Activated CD4-positive, alpha-beta T cell treated with anti-CD3 and anti-CD28 coated beads for 48 hours (primary cell): Measurements from ENCODE around the gene DAAM2.
A peak's percentile ranks its signal among the peaks of the same experiment; 100 is the strongest.

Experiments
- DNase-seq: peaks from one replicate; pipeline ENCODE4 v3.0.0-alpha.2; 2020

Gene DAAM2

DNA sequence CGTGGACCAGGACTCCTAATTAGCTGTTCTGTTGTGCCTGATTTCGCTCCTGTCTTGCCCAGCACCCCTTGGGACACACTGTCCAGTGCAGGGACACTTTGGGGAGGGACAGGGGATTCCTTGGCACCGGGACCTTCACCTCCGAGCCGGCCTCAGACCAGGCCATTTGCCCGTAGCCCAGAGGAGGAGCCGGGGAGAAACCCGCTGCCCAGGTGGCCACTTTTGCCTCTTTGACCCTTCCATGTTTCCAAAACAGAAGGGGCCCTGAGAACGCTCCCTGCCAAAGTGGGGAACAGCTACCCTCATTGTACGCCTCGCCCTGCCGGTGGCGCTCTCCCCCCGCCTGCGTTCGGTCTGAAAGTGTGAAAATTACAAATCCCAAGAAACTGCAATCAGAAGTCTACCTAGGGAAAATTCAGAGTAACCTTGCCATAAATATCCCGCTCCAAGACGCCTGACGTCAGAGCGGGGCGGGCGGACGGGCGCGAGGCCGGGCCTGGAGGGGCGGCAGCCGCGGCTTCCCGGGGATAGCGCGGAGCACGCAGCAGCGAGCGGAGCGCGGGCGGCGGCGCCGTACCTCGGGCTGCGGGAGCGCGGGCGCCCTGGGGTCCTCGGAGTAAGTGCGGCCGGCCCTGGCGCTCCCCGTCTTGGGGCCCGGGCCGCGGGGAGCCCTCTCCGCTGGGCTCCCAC lies at the start of gene DAAM2:
TSS of gene DAAM2 (plus strand) at position 527 of the 690 bp plus-strand sequence. CDS start 63,927 bp downstream, outside the sequence.
- DNase-seq = peak; percentile 4

DNA sequence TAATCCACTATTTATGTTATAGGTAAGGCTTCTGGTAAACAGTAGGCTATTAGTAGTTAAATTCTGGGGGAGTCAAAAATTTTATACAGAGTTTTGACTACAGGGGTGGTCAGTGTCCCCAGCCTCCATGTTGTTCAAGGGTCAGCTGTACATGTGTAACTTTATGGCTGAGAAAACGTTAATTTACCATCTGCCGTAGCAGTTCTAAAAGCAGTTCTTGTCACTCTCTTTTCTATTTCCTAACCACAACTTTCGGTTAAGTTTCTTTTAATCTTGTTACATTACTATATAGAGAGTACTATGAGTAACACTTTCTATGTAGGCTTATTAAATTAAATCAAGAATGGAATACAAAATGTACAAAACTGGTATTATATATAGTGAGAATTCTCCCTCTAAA lies 45.4 kb upstream of the DAAM2 start:
- DNase-seq = no peak

DNA sequence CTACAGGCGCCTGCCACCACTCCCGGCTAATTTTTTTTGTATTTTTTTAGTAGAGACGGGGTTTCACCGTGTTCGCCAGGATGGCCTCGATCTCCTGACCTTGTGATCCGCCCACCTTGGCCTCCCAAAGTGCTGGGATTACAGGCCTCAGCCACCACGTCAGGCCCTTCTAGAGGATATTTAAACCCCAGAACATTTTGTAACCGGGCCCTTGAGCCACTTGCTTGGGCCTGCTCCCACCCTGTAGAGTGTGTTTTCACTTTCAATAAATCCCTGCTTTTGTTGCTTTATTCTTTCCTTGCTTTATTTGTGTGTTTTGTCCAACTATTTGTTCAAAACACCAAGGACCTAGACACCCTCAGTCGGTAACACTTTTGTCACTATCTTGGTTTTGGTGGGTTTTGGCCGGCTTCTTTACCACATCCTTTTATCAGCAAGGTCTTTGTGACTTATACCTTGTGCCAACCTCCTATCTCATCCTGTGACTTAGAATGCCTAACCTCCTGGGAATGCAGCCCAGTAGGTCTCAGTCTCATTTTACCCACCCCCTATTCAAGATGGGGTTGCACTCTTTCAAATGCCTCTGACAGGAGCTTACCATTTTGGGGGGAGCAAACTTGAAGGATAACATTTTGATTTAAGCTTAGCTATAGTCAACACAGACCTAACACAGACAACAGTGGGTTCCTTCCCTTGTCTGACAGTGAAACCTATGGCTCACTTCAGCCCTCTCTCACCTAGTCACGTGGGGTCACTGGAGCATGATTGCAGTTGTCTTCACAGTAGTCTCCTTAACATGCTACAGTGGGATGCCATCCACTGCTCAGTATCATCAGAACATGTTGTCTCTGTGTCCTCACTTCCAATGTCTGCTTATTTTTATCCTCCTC lies 39.1 kb upstream of the DAAM2 start:
- DNase-seq = no peak

DNA sequence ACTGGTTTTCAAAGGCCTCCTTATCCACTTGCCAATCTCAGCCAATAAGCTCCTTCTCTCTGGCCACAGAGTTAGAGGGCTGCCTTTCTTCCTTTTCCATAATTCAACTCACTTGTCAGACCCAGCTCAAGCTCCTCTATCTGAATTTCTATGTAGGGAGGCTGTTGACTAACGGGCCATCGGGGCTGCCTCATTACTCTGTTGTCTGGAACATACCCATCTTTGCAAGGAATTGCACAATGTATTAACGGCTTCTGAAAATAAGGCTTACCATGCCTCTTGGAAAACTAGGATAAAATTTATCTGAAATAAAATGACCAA lies 38.5 kb upstream of the DAAM2 start:
- DNase-seq = no peak

DNA sequence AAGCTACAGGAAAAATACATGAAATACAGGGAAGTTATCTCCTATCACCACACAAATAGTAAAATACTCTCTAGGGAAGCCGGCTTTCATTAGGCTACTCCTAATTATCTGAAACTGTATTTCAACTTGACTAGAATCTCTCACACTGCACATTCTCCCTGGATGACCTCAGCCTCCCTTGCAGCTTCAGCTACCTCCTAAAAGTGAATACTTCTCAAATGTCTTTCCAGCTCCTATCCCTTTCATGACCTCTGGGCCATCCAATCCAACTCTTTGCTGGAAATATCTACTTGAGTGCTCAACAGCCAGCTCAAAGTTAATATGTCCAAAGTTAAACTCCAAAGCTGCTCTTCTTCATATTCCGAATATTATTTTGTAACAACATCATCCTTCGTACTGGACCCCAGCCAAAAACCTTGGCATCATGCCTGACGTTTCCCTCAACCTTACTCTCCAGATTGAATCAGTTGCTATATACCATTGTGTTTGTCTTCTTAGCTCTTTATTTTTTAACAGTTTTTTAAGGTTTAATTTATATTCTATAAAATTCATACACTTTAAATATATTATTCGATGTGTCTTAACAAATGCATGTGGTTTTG lies 37.6 kb upstream of the DAAM2 start:
- no peak for DNase-seq

DNA sequence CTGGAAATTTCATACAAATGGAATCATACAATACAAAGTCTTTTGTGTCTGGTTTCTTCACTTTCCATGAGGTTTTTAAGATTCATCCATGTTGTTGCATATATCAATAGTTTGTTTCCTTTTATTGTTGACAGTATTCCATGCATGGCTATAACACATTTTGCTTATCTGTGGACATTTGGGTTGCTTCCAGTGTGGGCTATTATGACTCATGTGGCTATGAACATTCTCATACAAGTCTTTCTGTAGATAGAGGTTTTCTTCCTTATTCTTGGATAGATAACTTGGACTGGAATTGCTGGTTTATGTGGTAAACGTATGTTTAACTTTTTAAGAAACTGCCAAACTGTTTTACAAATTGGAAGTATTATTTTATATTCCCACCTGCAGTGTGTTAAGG lies 36.9 kb upstream of the DAAM2 start:
- no peak for DNase-seq

DNA sequence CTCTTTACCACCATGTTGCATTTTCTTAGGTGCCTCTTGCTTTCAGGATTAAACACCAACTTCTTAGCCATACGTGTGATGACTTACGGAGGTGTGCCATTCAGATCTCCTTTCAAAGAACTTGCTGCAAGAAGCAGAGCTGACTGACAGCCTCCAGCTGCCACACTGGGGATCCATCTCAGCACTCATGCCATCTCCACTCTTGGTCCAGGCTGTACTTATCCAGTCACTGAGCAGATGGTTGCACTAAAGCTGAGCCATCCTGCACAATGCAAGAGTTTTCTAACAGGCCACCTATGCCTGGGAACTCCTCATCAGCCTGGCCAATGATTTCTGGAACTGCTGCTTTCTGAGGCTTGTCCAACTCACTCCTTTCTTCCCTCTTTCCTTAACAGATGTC lies 35.6 kb upstream of the DAAM2 start:
- DNase-seq = no peak

DNA sequence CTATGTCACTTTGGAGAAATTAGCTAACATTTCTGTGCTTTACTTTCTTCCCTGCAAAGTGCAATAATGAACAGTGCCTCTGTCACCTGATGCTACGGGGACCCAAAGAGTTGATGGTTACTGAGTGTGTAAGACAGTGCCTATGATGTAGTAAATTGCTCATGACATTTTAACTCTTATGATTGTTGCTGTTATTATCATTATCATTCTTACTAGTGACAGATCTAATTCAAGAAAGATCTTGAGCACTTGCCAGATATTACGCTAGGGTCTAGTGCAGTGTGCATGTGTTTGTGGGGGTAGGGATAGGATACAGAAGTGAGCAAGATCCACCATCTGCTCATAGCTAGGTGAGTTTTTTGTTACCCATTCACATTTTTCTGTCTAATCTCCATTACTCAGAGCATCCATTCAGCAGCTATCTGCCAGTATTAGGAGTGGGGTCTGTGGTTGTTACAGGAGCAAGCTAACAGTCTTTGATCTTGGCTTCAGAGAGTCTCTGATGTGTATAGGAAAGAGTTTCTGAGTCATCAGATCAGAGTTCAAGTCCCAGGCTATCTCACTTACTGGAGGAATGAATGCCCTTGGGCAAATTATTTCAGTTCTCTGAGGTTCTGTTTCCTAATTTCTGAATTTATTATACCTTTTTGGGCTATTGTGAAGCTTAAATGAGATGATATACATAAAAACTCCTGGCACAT lies 33.1 kb upstream of the DAAM2 start:
- no peak for DNase-seq

DNA sequence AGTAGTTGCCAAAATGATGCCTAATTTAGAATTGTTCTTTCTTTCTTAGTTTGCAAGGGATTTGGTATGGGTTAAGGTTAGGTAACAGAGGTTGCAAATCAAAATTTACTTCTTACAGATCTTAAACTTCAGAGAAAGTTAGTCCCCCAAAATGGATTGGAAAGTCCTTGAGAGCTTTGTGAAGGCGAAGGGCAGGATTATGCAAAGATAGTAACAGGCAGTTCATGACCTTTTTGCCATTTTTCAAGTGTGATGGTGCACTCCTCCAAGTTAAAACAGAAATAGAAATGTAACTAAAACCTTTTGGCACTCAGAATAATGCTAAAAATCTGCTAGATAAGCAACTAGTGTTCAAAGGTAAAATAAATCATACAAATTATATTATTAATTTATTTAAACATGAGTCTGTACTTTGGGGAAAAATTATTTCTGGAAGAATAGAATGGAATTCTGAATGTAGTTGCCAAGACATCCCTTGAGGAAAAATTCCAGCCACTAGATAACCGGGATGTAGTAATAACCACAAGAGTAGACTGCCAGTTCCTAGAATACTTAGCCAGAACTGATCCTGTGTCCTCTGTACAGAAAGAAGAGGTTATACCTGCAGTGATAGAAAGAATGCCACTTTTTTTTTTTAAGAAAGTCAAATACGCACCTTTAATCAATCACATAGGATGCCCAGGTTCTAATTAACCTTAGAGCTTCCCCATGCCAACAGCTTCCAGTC lies 31.8 kb upstream of the DAAM2 start:
- DNase-seq = no peak

DNA sequence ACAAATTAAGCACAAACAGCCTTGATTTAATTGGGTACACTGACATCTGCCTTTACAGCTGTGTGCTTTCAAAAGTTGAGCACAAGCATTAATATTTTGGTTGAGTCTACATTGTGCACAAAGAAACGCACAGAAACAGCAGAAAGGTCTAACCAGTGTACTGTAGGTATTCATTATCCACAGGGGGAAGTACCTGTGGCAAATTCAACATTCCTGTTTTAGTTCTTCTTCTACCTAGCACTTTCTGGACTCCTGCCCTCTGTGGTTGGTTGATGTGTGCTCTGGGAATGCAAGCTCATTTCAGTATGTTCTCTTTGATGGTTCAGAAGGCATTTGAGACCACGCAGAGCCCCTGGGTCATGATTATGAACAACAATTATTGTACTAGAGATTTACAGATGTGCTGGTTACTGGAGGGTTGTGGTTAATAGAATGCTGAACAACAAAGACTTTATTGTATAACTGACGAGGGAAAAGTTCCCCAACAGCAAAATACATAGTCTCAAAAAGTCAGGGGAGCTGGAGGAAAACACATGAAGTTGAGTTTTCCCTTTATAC lies 26.6 kb upstream of the DAAM2 start:
- no peak for DNase-seq

DNA sequence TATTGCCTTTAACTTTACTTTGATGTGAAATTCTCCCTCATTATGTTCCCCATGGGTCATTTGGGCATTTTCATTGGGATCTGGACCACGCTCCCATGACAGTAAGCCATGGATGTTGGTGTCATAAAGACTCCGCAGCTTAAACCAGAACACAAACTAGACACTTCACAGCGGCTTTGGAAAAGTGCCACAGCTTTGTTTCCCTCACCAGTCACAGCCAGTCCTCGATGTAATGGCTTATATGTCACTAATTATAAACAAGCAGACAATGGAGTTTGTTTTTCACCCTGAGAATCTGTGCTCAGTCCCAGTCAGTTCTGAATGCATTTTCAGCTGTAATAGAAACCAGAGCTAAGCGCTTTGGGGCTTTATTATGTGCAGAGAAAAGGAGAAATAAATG lies 23.2 kb upstream of the DAAM2 start:
- DNase-seq = no peak

DNA sequence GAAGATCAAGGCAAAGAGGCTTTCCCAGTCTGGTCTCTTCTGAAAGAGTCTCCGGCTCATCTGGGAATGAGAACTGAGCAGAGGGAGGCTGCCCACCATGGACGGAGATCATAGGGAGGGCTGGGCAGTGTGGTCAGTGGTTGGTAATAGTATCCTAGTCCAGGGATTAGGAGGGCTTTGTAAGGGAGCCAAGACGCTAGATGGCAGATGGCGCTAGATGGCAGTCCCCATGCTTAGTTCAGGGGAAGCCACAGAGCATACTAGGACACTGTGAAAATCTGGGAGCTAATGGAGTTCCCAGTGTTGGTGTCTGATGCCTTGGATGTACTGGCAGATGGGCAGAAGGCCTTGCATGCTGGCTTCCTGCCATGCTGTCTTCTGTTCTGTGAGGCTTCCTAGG lies 21.7 kb upstream of the DAAM2 start:
- no peak for DNase-seq

DNA sequence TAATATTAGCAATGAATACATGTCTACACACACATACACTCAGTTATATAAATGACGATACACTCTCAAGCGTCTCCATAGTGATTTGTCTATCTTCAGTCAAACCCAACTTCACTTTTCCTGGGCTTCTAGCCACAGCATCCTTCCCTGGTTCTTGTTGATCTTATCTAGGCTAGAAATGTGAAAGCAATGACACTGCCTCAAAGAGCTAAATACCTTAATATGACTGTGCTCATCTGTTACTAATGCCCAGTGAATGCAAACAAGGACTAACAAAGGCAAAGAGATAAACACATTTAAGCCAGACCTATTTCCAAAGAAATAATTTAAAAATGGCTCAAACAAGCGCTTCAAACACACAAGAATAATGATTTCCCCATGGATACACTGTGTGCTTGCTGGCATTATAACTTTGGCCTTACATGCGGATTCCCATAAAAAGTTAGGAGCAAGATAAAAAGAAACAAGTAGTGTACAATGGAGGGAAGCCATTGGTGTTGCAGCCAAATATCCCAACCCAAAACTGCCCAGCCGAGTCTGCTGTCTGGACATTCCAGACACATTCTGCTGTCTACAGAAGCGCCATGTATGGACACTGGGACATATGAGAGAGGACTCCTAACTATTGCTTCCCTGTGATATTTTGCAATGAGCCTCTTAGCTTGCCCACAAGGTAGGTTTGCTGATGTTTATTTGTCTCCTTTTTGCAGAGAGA lies 19.5 kb upstream of the DAAM2 start:
- no peak for DNase-seq

DNA sequence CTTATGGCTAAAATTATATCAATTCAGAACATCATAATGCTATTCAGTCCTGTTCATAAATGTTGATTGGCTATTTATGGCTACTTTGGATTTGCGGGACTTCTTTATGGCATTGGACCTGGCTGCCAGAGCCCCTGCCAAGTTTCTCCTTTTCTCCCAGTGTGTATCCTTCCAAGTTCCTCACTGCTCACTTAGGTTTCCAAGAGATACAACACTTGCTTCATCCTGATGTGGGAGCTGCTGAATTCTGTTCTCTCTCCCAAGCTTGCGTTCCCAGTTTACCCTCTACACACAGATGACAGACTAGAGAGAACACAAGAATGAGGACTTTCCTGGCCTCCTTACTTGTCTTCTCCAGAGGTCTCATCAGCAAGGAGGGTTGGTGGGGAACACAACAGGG lies 18.4 kb upstream of the DAAM2 start:
- no peak for DNase-seq

DNA sequence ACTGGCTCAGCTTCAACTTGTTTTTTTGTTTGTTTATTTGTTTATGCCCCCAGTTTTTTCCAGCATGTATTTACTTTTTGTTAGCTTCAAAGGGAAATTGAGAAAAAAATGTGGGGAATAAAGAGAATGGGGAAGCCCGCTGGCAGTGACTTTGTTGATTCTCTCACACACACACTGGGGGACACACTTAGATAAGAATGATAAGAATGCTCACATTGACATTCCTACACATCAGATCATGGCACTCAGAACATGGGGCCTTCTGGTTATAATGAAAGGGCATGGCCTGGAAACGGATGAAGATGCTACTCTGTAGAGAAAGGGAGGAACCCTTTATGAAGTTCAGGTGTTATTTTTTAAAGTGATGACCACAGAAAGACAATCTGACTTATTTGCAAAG lies 15.6 kb upstream of the DAAM2 start:
- no peak for DNase-seq

DNA sequence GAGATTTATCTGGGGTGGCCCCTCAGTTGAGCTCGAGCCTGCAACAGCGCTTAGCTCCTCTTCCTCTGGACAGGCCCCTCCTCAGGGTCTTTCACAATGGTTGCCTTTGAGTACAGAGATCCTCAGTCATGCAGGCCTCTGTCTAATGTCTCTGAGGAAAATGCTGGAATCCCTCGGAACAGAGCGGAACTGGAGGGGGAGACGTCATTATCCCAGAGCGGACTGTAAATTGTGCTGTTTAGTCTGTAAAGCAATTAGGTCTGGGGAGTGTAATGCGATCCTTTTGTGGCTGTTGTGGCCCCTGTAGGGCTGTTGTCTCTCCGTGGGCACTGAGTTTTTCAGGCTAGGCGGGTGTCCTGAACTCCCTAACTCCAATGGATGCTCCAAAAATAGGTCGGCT lies 15.0 kb upstream of the DAAM2 start:
- no peak for DNase-seq

DNA sequence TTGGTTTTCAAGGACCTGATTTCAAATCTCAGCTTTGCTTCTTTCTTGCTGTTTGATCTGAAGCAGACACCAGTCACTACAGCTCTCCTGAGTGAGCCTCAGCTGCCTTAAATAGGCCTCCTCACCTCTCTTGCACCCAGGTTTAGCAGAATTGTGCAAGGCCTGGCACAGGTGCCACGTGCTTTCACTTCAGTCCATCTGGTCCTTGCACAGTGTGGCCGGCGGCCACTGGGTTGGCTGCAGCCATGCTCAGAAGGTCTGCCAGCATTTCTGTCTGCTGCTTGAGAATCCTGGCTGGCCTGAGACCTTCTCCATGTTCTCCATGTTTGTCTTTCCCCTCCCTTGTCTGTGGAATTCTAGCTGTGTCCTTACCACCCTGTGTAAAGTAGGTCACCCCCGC lies 14.5 kb upstream of the DAAM2 start:
- DNase-seq = no peak

DNA sequence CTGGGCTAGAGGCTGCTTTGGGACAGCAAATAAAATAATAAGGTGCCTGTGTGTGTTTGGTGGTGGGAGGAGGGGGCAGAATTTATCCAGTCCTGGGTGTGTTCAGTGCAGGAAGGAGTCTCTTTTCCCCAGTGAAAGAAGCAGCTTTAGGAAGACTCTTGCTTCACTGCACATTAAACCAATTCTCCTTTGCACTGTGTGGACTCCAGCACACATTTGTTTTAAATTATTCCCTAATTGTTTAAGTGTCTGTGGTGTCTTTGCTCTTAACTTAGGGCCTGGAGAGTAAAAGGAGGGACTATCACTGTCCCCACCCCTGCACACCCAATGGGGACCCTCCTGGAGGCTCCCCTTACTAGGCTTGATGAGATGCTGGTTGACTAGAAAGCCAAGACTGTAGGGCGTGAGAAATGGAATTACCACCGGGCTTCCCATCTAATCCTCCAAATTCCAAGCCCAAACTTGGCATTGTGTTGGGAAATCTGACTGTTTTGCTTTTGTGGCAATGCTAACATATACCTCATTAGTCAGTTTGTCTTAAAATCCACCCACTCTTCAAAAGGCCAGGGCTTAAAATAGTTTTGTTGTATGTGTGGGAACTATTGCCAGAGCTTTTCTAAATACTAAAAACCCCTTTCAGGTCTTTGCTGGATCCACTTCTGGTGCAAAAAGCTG lies 13.5 kb upstream of the DAAM2 start:
- DNase-seq = no peak

DNA sequence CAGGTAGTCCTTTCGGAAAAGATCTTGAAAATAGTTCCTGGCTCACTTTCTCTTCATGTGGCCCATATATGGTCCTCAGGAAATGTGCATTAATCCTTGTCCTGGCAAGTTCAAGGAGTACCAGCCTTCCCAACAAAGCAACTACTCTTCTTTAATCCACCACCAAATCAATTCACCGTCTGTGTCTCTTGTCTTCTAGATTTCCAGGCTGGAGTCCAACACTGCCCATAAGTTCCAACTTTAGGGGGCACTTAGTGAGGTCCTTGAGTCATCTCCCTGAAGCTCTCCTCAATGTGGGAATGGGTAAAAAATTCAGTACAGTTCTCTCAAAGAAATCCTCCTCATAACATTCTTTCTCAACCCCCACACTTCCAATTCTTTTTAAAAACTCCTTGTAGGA lies 6.9 kb upstream of the DAAM2 start:
- DNase-seq = no peak

DNA sequence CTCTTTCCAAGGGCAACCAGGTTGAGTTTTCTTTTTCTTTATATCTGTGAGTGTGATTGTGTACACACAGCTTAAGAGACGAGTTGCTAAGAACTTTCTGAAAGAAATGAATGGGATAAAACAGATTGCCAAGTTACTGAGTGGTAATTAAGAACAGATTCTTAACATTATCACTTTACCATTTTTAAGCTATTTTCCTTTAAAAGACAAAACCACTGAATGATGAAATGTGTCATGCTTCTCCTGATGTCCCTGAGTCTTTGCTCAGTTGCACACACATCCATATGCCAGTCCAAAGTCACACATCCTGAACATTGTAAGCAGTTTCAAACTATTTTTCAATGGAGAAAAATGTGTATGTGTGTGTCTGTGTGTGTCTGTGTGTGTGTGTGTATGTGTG lies 5.5 kb upstream of the DAAM2 start:
- no peak for DNase-seq

DNA sequence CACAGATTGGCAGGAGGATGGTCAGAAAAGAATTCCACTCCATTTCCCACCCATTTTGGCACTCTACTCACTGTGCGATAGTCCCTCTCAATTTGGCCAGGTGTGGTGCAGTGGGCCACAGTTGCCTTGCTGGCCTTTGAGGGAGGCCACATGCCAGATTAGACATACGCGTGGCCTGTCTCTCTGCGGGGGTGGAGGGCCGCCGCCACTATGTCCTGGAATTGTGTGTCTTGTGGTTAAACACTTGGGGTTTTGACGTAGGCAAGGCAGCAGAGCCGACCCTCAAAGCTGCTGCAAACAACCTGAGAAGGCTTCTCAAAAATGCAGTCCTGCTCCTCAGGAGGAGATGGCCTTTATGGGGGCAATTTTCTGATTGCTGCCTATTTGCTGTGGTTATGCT lies 4.9 kb upstream of the DAAM2 start:
- no peak for DNase-seq
